K562 (cell line): ENCODE data around the gene KCTD21. TPM values are rescaled to one million over a fixed set of nuclear protein-coding genes. Genes with fewer than 3 reads are reported as not detected.
A peak's percentile ranks its signal among the peaks of the same experiment; 100 is the strongest.

Experiments
- ATAC-seq: fragments of 200-7000 bp; cut with Tn5 transposase; 3 replicates; pipeline ENCODE4 v1.9.1; 2020; ENCODE audit warnings: moderate library complexity
- BruUV-seq: library from RNA; stranded (reverse); fragments of 400-500 nt; replicated peaks from 2 replicates; lab custom pipeline; 2021; lab: Mats Ljungman, UMichigan
- CTCF ChIA-PET: fragments of 300-600 bp; formaldehyde crosslinking; extraction: SDS; loops from one replicate; lab custom pipeline; 2021; ENCODE audit warnings: low intra/inter-chr PET ratio; lab: Yijun Ruan, JAX
- POLR2A ChIA-PET: fragments of 300-600, 350-650 bp; sonication (Branson Sonifier 250); formaldehyde crosslinking; extraction: SDS; loops from one replicate; lab custom pipeline; 2021; ENCODE audit warnings: antibody characterized with exemption, inconsistent platforms; lab: Yijun Ruan, JAX
- DNase-seq, 4 experiments: peaks; one replicate each; pipeline versions ENCODE4 v3.0.0 to v3.0.0-alpha.2; 2011 to 2018; ENCODE audit warnings: low spot score in 3 of 4, mixed read lengths in 3 of 4; ENCODE audit errors: extremely low read depth in 1 of 4
- FAIRE-seq: peaks from 2 replicates; lab custom pipeline; 2011; peaks lifted over from hg19 to GRCh38; lab: Jason Lieb, UNC
- H2AFZ ChIP-seq: 2 replicates; pipeline ENCODE4 v1.6.0; 2011; ENCODE audit warnings: low read depth, low read length, control low read depth, inconsistent platforms
- H3K27ac ChIP-seq: fragments of 200-600 bp; 3 replicates; pipeline ENCODE4 v1.8.0; 2011; ENCODE audit warnings: low read depth, mild to moderate bottlenecking, control low read depth, inconsistent platforms, low read length, moderate library complexity, mixed read lengths; ENCODE audit errors: extremely low read depth
- H3K27me3 ChIP-seq, 2 experiments: fragments of 300-600 bp in 1 of 2; 2 replicates in 1 of 2; 3 replicates in 1 of 2; pipeline versions ENCODE4 v1.6.0 to v1.8.0; 2011; ENCODE audit warnings: inconsistent platforms in 2 of 2, low read length in 2 of 2, mild to moderate bottlenecking in 1 of 2, mixed read lengths in 1 of 2, moderate library complexity in 1 of 2; ENCODE audit not compliant: control insufficient read depth in 2 of 2, insufficient read depth in 2 of 2
- H3K36me3 ChIP-seq: fragments of 300-600 bp; 3 replicates; pipeline ENCODE4 v1.8.0; 2011; ENCODE audit warnings: mild to moderate bottlenecking, low read length, inconsistent platforms; ENCODE audit not compliant: control insufficient read depth, insufficient read depth
- H3K4me1 ChIP-seq, 2 experiments: fragments of 200-600 bp in 1 of 2; replicated peaks in 1 of 2; 2 replicates in 1 of 2; 3 replicates in 1 of 2; pipeline versions ENCODE4 v1.5.1 to v1.8.0; 2011; ENCODE audit warnings: inconsistent platforms in 2 of 2, low read length in 2 of 2, mild to moderate bottlenecking in 1 of 2, mixed read lengths in 1 of 2, moderate library complexity in 1 of 2; ENCODE audit not compliant: control insufficient read depth in 2 of 2, insufficient read depth in 2 of 2
- H3K4me2 ChIP-seq: 2 replicates; pipeline ENCODE4 v1.6.1; 2011; ENCODE audit warnings: low read length, control low read depth, inconsistent platforms, mixed read lengths; ENCODE audit not compliant: insufficient read depth
- H3K4me3 ChIP-seq: fragments of 200-600 bp; sonication (generic), shearing (Covaris generic); 2 replicates; pipeline ENCODE4 v1.5.1; 2016; ENCODE audit warnings: control low read depth, inconsistent platforms
- H3K79me2 ChIP-seq: fragments of 200-600 bp; 3 replicates; pipeline ENCODE4 v1.8.0; 2011; ENCODE audit warnings: low read length, inconsistent platforms; ENCODE audit not compliant: control insufficient read depth, insufficient read depth
- H3K9ac ChIP-seq, 2 experiments: 2 replicates each; pipeline versions ENCODE4 v1.6.0 to v1.6.1; 2011; ENCODE audit warnings: low read depth in 2 of 2, low read length in 2 of 2, control low read depth in 1 of 2, inconsistent platforms in 1 of 2, mild to moderate bottlenecking in 1 of 2, mixed read lengths in 1 of 2; ENCODE audit not compliant: insufficient read depth in 1 of 2
- H3K9me1 ChIP-seq: one replicate; pipeline ENCODE4 v1.6.0; 2011; ENCODE audit warnings: inconsistent platforms, mild to moderate bottlenecking, low read length, moderate library complexity; ENCODE audit not compliant: control insufficient read depth, insufficient read depth
- H3K9me3 ChIP-seq: replicated peaks from 2 replicates; pipeline ENCODE4 v1.5.1; 2011; ENCODE audit warnings: low read depth, low read length, inconsistent platforms; ENCODE audit not compliant: control insufficient read depth, insufficient read depth
- H4K20me1 ChIP-seq: replicated peaks from 2 replicates; pipeline ENCODE4 v1.6.1; 2011; ENCODE audit warnings: low read length, inconsistent platforms, mixed read lengths; ENCODE audit not compliant: control insufficient read depth, insufficient read depth
- E4F1 ChIP-seq: fragments of 250-450 bp; sonication (Bioruptor Pico); IDR thresholded peaks from 2 replicates; pipeline ENCODE4 v1.5.0; 2021; ENCODE audit warnings: mild to moderate bottlenecking, borderline replicate concordance
- POLR2G ChIP-seq: fragments of 200-400 bp; formaldehyde crosslinking; IDR thresholded peaks from 2 replicates; pipeline ENCODE4 v1.6.1; 2017; ENCODE audit warnings: low read depth, mild to moderate bottlenecking, antibody characterized with exemption, low read length, moderate library complexity
- PTBP1 ChIP-seq: fragments of 200-400 bp; formaldehyde crosslinking; IDR thresholded peaks from 2 replicates; pipeline ENCODE4 v1.6.1; 2017; ENCODE audit warnings: low read depth, low read length
- ZBTB34 ChIP-seq: fragments of 250-450 bp; sonication (Bioruptor Pico); IDR thresholded peaks from 2 replicates; pipeline ENCODE4 v1.8.0; 2021; ENCODE audit warnings: mild to moderate bottlenecking, moderate library complexity
- WGBS: fragments of 100-300 bp; shearing (Covaris generic); methylation state at CpG from one replicate; pipeline ENCODE4 v1.1.6; 2016; ENCODE audit warnings: low coverage, mixed read lengths; ENCODE audit not compliant: insufficient coverage; ENCODE audit errors: missing lambda C conversion rate; 5-methylcytosine and 5-hydroxymethylcytosine counted together
- in situ Hi-C: fragments of 300-500 bp; cut with MboI; formaldehyde crosslinking; loops from 4 replicates; pipeline ENCODE4 v1.15.0; 2018; ENCODE audit warnings: inconsistent platforms, mixed read lengths
- intact Hi-C: fragments of 100-400 bp; cut with micrococcal nuclease; formaldehyde crosslinking; loops from 2 replicates; pipeline ENCODE4 v1.14.2; 2022
- polyA plus RNA-seq, 8 experiments: library from polyadenylated mRNA; depleted of rRNA in 4 of 8; stranded (reverse) in 5 of 8; unstranded in 3 of 8; fragments of >200 nt; fragmentation: Nextera tagmentation in 2 of 8; fragmentation: Illumina TruSeq in 1 of 8; extraction: Ambion mirVana in 2 of 8; extraction: Trizol in 1 of 8; gene quantifications; 2 replicates each; pipeline versions ENCODE4 v1.2.1 to v1.2.3, GENCODE V29; 2011 to 2014; ENCODE audit warnings: inconsistent platforms in 1 of 8, missing spikeins in 1 of 8
- total RNA-seq, 7 experiments: library from RNA; depleted of rRNA in 6 of 7; stranded (reverse); fragments of >200 nt in 6 of 7; fragmentation: Illumina TruSeq in 2 of 7; extraction: Trizol in 2 of 7; gene quantifications; 2 replicates each; pipeline versions ENCODE4 v1.2.1 to v1.2.3, GENCODE V29; 2011 to 2021; ENCODE audit warnings: low replicate concordance in 1 of 7

The KCTD21 gene
- total and polyA plus RNA-seq, 9 of the 15 experiments (the other 6 are each of a cell fraction or from before 2014, with no cell fraction given) = 0.34 to 5.4 (median 1.9) TPM

GRCh38 chr11:78209478-78209877 lies 21.1 kb upstream of the KCTD21 start:
- intact Hi-C loops (no loop called here), in situ Hi-C loops (no loop called here)
- H3K4me2 ChIP-seq = no peak overlapping the region
- CTCF ChIA-PET = no interaction called here
- no peaks in the 10 kb centered on the region for H3K9me3 ChIP-seq
- no peak overlapping the region for H3K27ac ChIP-seq
- no peaks in the 10 kb centered on the region for H4K20me1 ChIP-seq
- H3K27me3 ChIP-seq = no peaks in the 10 kb centered on the region
- H3K9me1 ChIP-seq = no peaks in the 10 kb centered on the region
- H3K79me2 ChIP-seq = no peaks in the 10 kb centered on the region
- POLR2A ChIA-PET = no interaction called here
- H3K4me3 ChIP-seq = no peak overlapping the region
- peaks cover 25% of the 10 kb centered on the region; the same call in 2 of the 3 replicates for H3K36me3 ChIP-seq
- FAIRE-seq (no peak), ATAC-seq (no peak), DNase-seq (no peak)
- H2AFZ ChIP-seq = no peak overlapping the region
- H3K4me1 ChIP-seq = peaks cover 0 to 8% of the 10 kb centered on the region in 2 experiments; a peak in 3 of 5 replicates
- 78% methylated on average over 12 of the region's 18 CpGs for WGBS
- no peak overlapping the region for H3K9ac ChIP-seq
- TF ChIP-seq PTBP1 = peak; percentile 68; the same call in 1 of the 2 replicates
- no peak for TF ChIP-seq E4F1 (CRISPR knock-in tag)
- TF ChIP-seq ZBTB34 (CRISPR knock-in tag) = no peak
- peak; percentile 52; the same call in 1 of the 2 replicates for TF ChIP-seq POLR2G
- BruUV-seq = no TSS peak
